ENCODE measurements around the gene CCNQ.

- TF ChIP-seq CTCF (IDR thresholded peaks at IDR 0.05 in 2 of 3, conservative IDR thresholded peaks at IDR 0.05 in 1 of 3; ENCODE audit: borderline replicate concordance in 1 of 3, insufficient read depth in 1 of 3, low read depth in 2 of 3, low read length in 2 of 3) (no peak), SP1 (IDR thresholded peaks at IDR 0.05; ENCODE audit: low read depth) (no peak), RAD21 (IDR thresholded peaks at IDR 0.05; ENCODE audit: low read depth) (no peak), EGR1 (IDR thresholded peaks at IDR 0.05; ENCODE audit: low read depth) (no peak), EZH2 (IDR thresholded peaks at IDR 0.05) (no peak), TCF7L2 (IDR thresholded peaks at IDR 0.05; ENCODE audit: borderline replicate concordance, extremely low read depth, insufficient read depth, insufficient read length) (no peak), JUND (IDR thresholded peaks at IDR 0.05) (no peak), YY1 (IDR thresholded peaks at IDR 0.05; ENCODE audit: extremely low read depth, insufficient replicate concordance, low read depth, low read length) (no peak), EZH2phosphoT487 (IDR thresholded peaks at IDR 0.05; ENCODE audit: borderline replicate concordance) (no peak), REST (IDR thresholded peaks at IDR 0.05; ENCODE audit: low read depth) (no peak)
Measured at GRCh38 chrX:153624196-153625091, 25.5 kb upstream of the CCNQ start.
